Measurements from ENCODE around the gene DNAH9.
A peak's percentile ranks its signal among the peaks of the same experiment; 100 is the strongest.

DNAH9 gene

GRCh38 chr17:11612956-11613355, 14.7 kb downstream of the DNAH9 start:
- no peak for DNase-seq

GRCh38 chr17:11618861-11619566, 20.7 kb downstream of the DNAH9 start:
- no peak for DNase-seq

- DNase-seq = no peak
Observed at GRCh38 chr17:11622492-11622891, 24.2 kb downstream of the DNAH9 start.

GRCh38 chr17:11624976-11625375, 26.7 kb downstream of the DNAH9 start:
- no peak for DNase-seq

- DNase-seq = no peak
Observed at GRCh38 chr17:11625878-11626277, 27.6 kb downstream of the DNAH9 start.

- DNase-seq = no peak
Observed at GRCh38 chr17:11627301-11627940, 29.2 kb downstream of the DNAH9 start.

GRCh38 chr17:11628374-11628773, 30.1 kb downstream of the DNAH9 start:
- DNase-seq = no peak

- no peak for DNase-seq
Observed at GRCh38 chr17:11628831-11629230, 30.6 kb downstream of the DNAH9 start.

- no peak for DNase-seq
Observed at GRCh38 chr17:11636771-11637170, 38.5 kb downstream of the DNAH9 start.

- DNase-seq = no peak
Observed at GRCh38 chr17:11637796-11638195, 39.5 kb downstream of the DNAH9 start.

GRCh38 chr17:11638700-11639265, 40.5 kb downstream of the DNAH9 start:
- no peak for DNase-seq

- no peak for DNase-seq
Observed at GRCh38 chr17:11639736-11640462, 41.6 kb downstream of the DNAH9 start.

- no peak for DNase-seq
Observed at GRCh38 chr17:11640463-11640814, 42.2 kb downstream of the DNAH9 start.

GRCh38 chr17:11641521-11642275, 43.4 kb downstream of the DNAH9 start:
- no peak for DNase-seq

GRCh38 chr17:11642655-11643054, 44.4 kb downstream of the DNAH9 start:
- no peak for DNase-seq

- DNase-seq = no peak
Observed at GRCh38 chr17:11643851-11644250, 45.6 kb downstream of the DNAH9 start.

- peak; percentile 26 for DNase-seq
Observed at GRCh38 chr17:11644265-11645212, 46.3 kb downstream of the DNAH9 start.

- no peak for DNase-seq
Observed at GRCh38 chr17:11645426-11645825, 47.2 kb downstream of the DNAH9 start.

- no peak for DNase-seq
Observed at GRCh38 chr17:11651089-11651488, 52.8 kb downstream of the DNAH9 start.

GRCh38 chr17:11668618-11669017, 70.3 kb downstream of the DNAH9 start:
- no peak for DNase-seq

- DNase-seq = no peak
Observed at GRCh38 chr17:11671126-11671525, 72.9 kb downstream of the DNAH9 start.

GRCh38 chr17:11682646-11683045, 84.4 kb downstream of the DNAH9 start:
- DNase-seq = no peak

All from NCI-H446 treated with DMSO at 0.1 percent for 48 hours (cell line).